GM19438 (cell line): ENCODE results near the gene RBFOX1.

Experiments
- ATAC-seq: cut with Tn5 transposase; IDR thresholded peaks from one replicate; pipeline ENCODE4 v1.9.1; 2021; ENCODE audit warnings: low read depth; ENCODE audit not compliant: unreplicated experiment

Gene RBFOX1

DNA sequence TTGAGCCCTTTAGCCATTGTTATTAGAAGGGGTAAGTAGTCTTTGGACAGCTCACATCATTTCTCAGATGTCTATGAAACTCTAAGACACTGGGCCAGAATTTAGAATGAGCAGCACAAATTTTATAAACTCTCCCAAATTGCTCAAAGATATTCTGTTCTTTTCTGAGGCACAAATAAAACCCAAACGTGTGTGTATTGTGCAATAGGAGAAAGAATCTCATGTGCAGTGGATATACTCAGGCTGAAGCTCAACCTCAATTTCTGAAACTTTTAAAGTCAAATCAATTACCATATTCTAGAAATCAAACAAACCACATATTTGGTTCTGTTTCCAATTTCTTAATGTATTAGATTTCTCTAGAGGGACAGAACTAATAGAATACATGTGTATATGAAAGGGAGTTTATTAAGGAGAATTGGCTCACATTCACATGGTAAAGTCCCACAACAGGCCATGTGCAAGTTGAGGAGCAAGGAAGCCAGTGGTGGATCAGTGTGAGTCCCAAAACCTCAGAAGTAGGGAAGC is 403.6 kb downstream of the RBFOX1 start:
- ATAC-seq = no peak

DNA sequence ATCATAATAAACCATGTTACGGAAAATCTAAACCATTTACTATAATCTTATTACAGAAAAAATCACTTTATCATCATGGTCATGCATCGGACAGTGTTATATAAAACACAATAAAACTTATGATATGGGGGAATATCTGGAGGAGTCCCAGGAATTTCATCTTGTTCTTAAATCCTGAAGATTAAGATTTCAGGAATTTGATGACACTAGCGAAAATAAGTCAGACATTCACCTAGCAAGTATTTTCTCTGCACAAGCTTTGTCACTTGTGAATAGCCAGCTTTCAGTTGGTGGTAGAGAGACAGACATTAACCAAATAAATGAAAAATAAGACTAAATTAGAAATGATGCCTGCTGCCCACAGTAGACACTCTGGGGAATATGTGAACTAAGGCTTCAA is 410.0 kb downstream of the RBFOX1 start:
- no peak for ATAC-seq

DNA sequence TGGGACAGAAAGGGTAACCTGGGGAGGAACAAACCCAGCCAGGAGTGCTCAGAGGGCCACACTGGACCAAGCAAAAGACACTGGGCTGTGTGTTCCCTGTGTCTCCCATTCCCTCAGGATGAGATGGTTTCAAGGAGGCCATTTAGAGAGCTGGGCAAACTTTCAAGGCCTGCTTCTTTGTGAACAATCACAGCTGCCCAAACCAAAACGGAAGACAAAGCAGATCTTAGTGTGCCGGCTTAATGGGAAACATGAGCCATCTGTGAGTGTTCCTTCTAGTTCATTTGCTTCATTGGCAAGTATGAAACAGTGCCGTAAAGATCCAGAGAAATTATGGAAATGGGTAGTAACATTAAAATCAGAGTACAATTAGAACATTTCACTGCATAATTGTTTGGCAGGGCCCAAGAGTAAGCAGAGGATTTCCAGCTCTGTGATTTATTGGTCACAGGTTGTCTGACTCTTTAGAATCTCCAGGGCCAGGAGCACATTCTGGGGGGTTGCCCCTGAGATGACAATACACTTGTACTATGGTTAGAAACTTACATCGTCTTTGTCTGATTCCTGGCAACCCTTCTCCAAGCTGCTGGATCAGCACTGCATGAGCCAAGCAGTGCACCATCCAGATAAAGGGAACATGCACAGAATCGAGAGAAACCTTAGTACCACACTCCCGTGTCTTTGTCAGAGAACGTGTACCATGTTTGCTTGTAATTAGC is 412.1 kb downstream of the RBFOX1 start:
- ATAC-seq = no peak

DNA sequence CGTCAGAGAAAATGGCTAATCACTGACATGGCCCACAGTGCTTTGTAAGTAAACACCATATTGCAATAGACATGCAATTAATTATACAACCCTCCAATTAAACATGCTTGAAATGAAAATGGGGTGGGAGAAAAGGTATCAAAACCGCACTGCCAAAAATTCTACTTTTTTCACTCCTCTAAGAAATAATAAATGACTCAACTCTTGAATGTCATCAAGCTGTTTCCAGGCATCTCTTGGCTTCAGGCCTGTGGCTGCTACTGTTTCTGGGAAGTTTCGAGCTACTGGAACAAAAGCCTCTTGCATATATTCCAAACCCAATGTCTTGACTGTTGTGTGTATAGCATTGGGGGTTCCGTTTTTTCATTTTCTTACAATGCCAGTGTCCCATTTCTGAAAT is 412.6 kb downstream of the RBFOX1 start:
- no peak for ATAC-seq

DNA sequence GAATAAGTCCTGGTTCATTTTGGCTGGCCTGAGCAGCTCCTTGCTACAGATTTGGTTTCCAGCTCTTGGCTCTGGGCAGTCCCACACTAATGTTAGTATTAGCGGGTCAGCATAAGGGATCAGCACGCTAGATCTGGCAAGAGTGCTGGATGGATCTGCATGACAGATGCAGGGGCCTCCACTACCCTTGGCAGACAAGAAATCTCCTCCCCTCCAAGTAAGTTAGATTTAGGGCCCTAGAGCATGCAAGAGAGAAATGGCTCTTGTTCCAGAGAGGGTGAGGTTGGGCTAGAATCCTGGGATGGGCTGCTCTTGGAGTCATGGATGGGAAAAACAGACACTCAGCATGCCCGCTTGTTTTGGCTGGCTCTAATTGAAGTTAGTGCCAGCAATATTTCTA is 414.3 kb downstream of the RBFOX1 start:
- no peak for ATAC-seq

DNA sequence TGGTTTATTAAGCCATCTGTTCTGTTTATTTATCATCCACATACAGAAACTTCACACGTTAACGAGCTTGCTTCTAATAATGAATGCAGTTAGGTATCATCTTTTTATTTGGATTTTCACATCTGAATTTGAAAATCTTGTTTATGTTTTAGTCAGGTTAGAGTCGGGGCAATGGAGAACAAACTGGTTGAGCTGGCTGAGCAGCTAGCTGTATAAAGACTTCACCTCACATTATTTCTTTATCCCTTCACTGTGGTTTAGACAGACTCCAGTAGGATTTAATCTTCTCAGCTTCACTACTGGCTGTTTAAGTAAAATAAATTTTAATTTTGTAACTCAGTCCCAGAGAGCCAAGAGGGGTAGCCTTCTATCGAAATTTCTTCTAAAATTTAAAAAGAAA is 415.9 kb downstream of the RBFOX1 start:
- ATAC-seq = no peak

GRCh38 chr16:7755347-7755882 is 422.8 kb downstream of the RBFOX1 start:
- no peak for ATAC-seq
